GM20000 (cell line): ENCODE data around the gene DOK7.

Experiments
- DNase-seq: peaks from one replicate; pipeline ENCODE4 v3.0.0; 2012; ENCODE audit warnings: low spot score
- CTCF ChIP-seq: IDR thresholded peaks from 2 replicates; pipeline ENCODE4 v1.5.1; 2012; ENCODE audit warnings: mild to moderate bottlenecking, control low read depth; ENCODE audit errors: extremely low read depth, missing control alignments

The DOK7 gene

GRCh38 chr4:3422808-3423297 is 40.3 kb upstream of the DOK7 start:
- DNase-seq = no peak
- TF ChIP-seq CTCF = no peak

- DNase-seq = no peak
- no peak for TF ChIP-seq CTCF
Measured at GRCh38 chr4:3423406-3423805, 39.7 kb upstream of the DOK7 start.

- TF ChIP-seq CTCF = no peak
- no peak for DNase-seq
Measured at GRCh38 chr4:3423952-3424351, 39.2 kb upstream of the DOK7 start.

GRCh38 chr4:3424522-3425095 is 38.5 kb upstream of the DOK7 start:
- TF ChIP-seq CTCF = no peak

GRCh38 chr4:3426465-3427133 is 36.5 kb upstream of the DOK7 start:
- no peak for TF ChIP-seq CTCF
- no peak for DNase-seq

More at GRCh38 chr4:3424522-3425095, 38.5 kb upstream of the DOK7 start:
- DNase-seq = no peak

GRCh38 chr4:3427134-3427476 is 36.0 kb upstream of the DOK7 start:
- no peak for DNase-seq
- TF ChIP-seq CTCF = no peak

GRCh38 chr4:3427706-3428446 is 35.2 kb upstream of the DOK7 start:
- TF ChIP-seq CTCF = no peak
- no peak for DNase-seq
